CD4-positive, alpha-beta T cell treated with Interleukin-4 for 1 hour (primary cell): ENCODE measurements around the gene TMC4.
"Not testable (repeated sequence)": the region's sequence is repeated elsewhere in the genome, so short reads cannot be mapped to it uniquely, and the experiment has no call there.

Experiments used
- DNase-seq, 2 donors: peaks; one replicate each; pipeline ENCODE4 v3.0.0-alpha.2; 2020 to 2022

The TMC4 gene

DNA sequence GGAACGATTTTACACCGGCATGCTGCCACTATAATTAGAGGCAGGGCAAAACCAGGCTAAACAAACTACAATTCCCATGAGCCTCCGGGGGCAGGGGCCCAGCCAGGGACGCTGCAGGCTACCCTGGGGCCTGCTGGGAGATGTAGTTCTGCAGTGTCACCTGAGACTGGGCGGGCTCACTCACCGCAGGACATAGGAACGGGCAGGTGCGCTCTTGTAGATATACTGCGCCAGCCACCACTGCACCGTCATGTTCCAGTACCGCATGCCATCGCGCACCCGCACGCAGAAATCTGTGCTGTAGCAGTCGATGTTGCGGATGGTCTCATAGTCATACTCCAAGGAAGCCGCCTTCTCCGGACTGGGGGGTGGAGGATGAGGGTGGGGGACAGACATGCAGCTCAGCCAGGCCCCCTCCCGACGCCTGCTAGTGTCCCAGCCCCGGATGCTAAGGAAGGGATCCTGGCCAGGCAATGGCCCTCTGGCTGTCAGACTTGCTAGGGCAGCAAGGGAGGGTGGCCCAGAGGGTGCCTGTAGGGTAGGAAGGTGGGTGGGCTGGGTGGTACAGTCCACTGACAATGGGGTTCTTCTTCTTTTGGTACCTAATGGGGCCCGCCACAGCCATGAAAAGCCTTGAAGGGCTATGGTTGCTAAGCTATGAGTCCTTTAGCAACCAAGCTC, 5.8 kb upstream of the TMC4 start:
- DNase-seq: peak; percentile 33 to 49

DNA sequence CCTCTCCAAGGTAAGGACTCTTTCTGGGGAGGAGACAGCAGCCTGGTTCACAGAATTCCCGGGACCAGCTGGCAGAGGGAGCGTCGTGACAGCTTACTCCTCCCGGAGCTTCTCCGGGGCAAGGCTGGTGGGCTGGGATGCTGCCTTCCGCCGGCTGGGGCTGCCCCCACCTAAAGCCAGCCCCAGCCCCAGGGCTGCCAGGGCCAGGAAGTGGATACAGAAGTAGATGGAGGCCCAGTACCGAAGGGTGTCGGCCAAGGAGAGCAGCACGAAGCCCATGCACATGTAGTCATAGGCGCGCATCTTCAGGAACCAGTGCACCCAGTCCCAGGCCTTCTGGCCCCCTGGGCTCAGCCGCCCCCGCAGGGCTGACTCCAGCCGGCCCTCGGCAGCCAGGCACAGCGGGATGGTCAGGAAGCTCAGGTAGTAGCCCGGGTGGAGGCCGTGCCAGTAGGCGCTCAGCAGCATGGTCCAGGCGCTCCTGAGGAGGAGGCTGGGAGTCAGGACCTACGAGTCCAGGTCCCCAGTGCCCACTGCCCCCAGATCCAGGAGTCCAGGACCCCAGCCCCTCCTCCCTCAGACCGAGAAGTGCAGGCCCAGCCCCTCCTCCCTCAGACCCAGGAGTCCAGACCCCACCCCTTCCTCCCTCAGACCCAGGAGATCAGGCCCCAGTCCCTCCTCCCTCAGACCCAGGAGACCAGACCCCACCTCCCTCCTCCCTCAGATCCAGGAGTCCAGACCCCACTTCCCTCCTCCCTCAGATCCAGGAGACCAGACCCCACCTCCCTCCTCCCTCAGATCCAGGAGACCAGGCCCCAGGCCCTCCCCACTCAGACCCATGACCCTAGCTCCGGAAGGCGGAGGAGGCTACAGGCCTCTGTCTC, 1.2 kb upstream of the TMC4 start:
- DNase-seq: no peak

GRCh38 chr19:54173359-54173699, 369 bp upstream of the TMC4 start:
- DNase-seq: no peak

DNA sequence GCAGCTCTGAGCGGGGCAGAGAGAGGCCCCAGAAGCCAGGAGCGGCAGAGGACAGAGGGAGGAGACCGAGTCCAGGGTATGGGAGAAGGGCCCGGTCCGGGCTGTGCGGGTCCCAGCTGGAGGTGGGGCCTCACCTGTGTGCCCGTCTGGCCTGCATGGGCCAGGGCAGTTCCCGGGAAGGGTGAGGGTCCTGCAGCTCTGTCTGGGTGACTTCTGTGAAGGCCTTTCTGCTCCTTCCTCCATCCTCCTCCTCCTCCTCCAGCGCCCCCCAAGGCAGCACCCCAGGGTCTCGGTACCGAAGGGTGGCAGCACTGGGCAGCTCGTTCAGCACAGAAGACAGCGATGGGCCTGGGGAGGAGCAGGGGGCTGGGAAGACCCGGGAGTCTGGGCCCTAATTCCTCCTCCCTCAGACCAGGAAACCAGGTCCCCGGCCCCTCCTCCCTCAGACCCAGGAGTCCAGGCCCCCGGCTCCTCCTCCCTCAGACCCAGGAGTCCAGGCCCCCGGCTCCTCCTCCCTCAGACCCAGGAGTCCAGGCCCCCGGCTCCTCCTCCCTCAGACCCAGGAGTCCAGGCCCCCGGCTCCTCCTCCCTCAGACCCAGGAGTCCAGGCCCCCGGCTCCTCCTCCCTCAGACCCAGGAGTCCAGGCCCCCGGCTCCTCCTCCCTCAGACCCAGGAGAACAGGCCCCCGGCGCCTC, 1.1 kb downstream of the TMC4 start:
- not testable (repeated sequence) for DNase-seq

GRCh38 chr19:54169149-54169740, 3.7 kb downstream of the TMC4 start:
- DNase-seq: no peak

GRCh38 chr19:54168174-54168917, 4.6 kb downstream of the TMC4 start:
- DNase-seq: peak; percentile 86 to 87

DNA sequence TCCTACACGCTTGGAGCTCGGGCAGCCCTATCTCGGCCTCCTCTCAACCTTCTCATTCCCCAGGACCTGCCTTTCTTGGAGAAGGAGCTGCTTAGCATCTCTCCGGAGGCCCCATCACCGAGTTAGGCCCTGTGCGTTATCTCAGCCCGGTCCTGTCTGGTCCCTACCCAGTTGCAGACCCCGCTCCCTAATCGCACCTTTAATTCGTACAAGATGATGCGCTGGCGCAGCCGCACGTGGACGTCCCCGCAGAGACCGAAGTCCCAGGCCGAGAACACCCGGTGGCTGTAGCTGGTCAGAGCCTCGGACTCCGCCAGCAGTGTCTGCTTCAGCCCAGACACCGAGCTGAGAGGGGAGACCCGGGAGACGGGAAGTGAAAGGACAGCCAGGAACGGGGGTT, 7.7 kb downstream of the TMC4 start:
- no peak for DNase-seq

- peak; percentile 67 to 79 for DNase-seq
Measured at GRCh38 chr19:54164369-54165068, 8.4 kb downstream of the TMC4 start.

- no peak for DNase-seq
Measured at GRCh38 chr19:54162884-54163283, 10.1 kb downstream of the TMC4 start.

- peak; percentile 86 to 87 for DNase-seq
Measured at GRCh38 chr19:54162241-54162805, 10.6 kb downstream of the TMC4 start.

GRCh38 chr19:54160854-54161253, 12.1 kb downstream of the TMC4 start:
- no peak for DNase-seq

- DNase-seq: no peak
Measured at GRCh38 chr19:54160182-54160811, 12.7 kb downstream of the TMC4 start.

GRCh38 chr19:54159352-54160181, 13.4 kb downstream of the TMC4 start, which contains the start of gene LENG1:
Gene LENG1 (minus strand): TSS chr19:54159721. CDS start chr19:54159695, 26 bp downstream.
- peak; percentile 100 for DNase-seq

- peak in 1 of 2 donors; percentile 32 for DNase-seq
Measured at GRCh38 chr19:54158812-54159351, 14.1 kb downstream of the TMC4 start.

- no peak for DNase-seq
Measured at GRCh38 chr19:54156953-54157352, 16.0 kb downstream of the TMC4 start.

DNA sequence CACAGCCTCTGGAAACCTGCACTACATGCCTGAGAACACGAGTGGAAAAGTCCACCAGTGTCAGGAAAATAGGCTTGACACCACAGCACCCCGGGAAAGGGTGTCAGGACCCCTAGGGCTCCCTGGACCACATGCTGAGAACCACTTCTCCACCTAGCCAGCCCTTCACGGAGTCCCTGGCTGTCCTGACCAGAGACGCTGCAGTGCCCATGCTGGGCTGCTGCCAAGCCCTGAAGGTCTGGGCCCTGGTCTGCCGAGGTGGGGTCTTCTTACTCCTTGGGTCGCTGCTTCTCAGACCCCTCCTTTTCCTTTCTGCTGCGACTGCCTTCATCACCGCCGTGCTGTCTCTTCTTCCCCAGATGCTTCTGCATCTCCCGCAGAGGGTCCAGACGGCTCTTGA, 16.5 kb downstream of the TMC4 start:
- DNase-seq: no peak

GRCh38 chr19:54155694-54156093, 17.3 kb downstream of the TMC4 start:
- DNase-seq: no peak

DNA sequence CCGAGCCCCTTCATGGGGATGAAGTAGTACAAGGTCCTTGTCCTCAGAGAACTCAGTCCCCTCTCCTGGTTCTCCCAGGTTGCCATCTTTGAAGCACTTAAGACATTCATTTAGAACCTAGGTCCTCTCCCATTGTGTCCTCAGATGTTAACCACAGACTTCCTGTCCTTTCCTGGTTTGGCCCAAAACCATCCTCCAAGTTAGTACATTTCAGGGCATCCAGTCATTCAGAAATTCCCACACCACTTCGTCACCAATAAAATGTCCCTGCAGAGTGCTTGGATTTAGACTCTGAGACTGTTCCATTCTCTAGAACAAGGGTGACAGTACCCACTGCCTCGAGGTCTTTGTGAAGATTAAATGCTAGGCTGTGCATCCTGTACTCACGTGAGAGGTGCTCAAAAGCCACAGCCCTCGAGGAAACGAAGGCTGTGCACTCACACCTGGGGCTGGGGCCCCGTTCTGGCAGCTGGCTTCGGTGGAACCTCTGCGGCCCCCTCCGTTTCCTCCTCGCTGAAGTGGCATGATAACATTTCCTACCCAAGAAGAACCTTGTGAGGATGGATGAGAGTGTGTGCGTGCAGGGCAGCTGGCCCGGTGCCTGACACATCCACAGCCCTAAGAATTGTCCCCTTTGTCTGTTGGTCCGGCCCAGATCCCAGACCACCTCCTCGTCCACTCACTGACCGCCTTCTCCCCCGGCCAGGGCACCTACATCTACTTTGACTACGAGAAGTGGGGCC, 18.2 kb downstream of the TMC4 start:
- DNase-seq: peak; percentile 48 to 58
